Measurements from ENCODE around the gene RET.

RET gene

GRCh38 chr10:43105956-43106229 lies 29.0 kb downstream of the RET start:
- no peak for TF ChIP-seq CTCF (IDR thresholded peaks at IDR 0.05; ENCODE audit: low read depth, low read length)

GRCh38 chr10:43106256-43107091 lies 29.6 kb downstream of the RET start:
- no peak overlapping the region for H3K4me3 ChIP-seq (replicated peaks in 1 of 2; ENCODE audit: low read depth in 2 of 2, low read length in 2 of 2)
- TF ChIP-seq CTCF (IDR thresholded peaks at IDR 0.05; ENCODE audit: low read depth, low read length): no peak
- DNase-seq (ENCODE audit: low read depth in 2 of 2): no peak

More at GRCh38 chr10:43105956-43106229, 29.0 kb downstream of the RET start:
- H3K4me3 ChIP-seq (replicated peaks in 1 of 2; ENCODE audit: low read depth in 2 of 2, low read length in 2 of 2): no peak overlapping the region
- DNase-seq (ENCODE audit: low read depth in 2 of 2): no peak

- H3K4me3 ChIP-seq (replicated peaks in 1 of 2; ENCODE audit: low read depth in 2 of 2, low read length in 2 of 2): no peak overlapping the region
- DNase-seq (ENCODE audit: low read depth in 2 of 2): no peak
- TF ChIP-seq CTCF (IDR thresholded peaks at IDR 0.05; ENCODE audit: low read depth, low read length): no peak
Observed at GRCh38 chr10:43108951-43109350, 32.1 kb downstream of the RET start.

GRCh38 chr10:43109671-43110249 lies 32.9 kb downstream of the RET start:
- TF ChIP-seq CTCF (IDR thresholded peaks at IDR 0.05; ENCODE audit: low read depth, low read length): no peak
- H3K4me3 ChIP-seq (replicated peaks in 1 of 2; ENCODE audit: low read depth in 2 of 2, low read length in 2 of 2): no peak overlapping the region
- no peak for DNase-seq (ENCODE audit: low read depth in 2 of 2)

GRCh38 chr10:43110338-43111071 lies 33.6 kb downstream of the RET start:
- DNase-seq (ENCODE audit: low read depth in 2 of 2): peak; percentile 50 to 80
- TF ChIP-seq CTCF (IDR thresholded peaks at IDR 0.05; ENCODE audit: low read depth, low read length): no peak
- no peak overlapping the region for H3K4me3 ChIP-seq (replicated peaks in 1 of 2; ENCODE audit: low read depth in 2 of 2, low read length in 2 of 2)

- no peak for TF ChIP-seq CTCF (IDR thresholded peaks at IDR 0.05; ENCODE audit: low read depth, low read length)
- no peak for DNase-seq (ENCODE audit: low read depth in 2 of 2)
- no peak overlapping the region for H3K4me3 ChIP-seq (replicated peaks in 1 of 2; ENCODE audit: low read depth in 2 of 2, low read length in 2 of 2)
Observed at GRCh38 chr10:43111101-43111500, 34.2 kb downstream of the RET start.
